Stimulated activated CD8-positive, alpha-beta memory T cell treated with anti-CD3 and anti-CD28 coated beads, Interleukin-12 subunit alpha, Interleukin-12 subunit beta, amount 100 ng/mL, for 4 hours (primary cell): Measurements from ENCODE around the gene ZFP62.

Experiments
- DNase-seq: peaks from one replicate; pipeline ENCODE4 v3.0.0-alpha.2; 2020; ENCODE audit warnings: low read depth

Gene ZFP62

DNA sequence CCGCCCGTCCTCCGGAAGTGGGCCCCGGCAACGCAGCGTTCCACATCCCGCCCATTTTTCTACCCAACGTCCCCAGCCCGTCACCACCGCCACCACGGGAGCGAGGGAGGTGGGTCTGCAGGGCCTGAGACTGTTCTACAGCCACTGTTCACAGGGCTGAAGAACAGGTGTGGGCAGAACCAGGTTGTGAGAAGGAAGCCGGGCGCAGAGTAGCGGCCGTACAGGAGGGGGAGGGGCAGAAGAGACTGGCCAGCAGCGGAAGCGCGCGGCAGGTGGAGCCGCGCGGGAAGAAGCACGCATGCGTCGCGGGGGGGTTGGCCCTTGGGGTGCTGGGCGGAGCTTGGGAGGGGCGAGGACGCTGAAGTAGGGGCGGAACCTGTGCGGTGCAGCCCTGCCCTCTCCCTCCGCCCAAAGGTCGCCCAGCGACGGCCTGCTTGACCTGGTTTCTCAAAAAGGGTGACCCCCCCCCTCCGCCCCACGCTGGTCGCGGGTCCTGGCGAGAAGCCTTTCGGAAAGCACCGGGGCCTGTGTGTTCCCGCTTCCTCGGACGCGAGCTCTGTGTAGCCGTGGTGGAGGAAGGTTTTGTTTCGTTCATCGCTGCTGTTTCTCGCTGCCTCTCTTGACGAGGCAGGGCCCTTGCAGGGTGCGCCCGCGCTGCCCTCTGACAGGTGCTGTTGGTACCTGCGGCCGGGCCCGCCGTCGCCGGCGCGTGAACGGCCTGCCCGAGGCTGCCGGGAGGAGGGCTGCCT, 50.7 kb downstream of the ZFP62 start:
- DNase-seq = peak; percentile 94

DNA sequence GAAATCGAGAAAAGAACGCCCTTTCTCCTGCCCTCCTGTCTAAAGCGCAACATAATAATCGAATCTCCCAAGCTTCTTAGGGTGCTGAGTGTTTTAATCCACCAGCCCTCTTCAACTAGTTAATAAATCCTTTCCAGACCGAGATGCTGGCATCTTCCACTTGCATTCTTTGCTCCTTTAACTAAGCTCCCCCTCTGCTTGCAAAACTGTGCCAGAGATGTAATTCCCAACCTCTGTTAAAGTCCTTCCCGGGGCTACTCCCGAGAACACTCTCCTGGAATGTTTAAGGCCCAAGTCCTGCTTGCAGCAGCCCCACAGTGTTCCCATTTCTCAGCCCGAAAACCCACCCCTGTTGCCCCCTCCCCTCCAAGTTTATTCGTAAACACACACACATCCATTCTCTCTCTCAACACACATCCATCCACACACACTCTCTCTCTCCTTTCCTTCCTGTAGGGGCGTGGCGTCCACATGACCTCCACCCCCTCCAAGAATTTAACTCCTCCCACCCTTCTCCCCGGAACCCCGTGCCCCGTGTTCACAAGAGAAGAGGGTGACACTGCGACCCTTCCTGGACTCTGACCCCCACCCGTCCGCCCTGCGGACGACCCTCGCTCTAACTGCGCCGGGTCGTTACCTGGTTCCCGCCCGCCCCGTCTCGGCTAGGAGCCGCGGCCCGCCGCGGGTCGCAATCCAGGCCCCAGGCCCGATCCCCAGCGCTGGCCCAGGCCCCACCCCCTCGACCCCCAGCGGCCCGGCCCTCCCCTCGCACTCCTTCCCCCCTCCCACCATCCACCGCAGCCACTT, 51.5 kb downstream of the ZFP62 start:
- no peak for DNase-seq

GRCh38 chr5:180808461-180809000, 52.5 kb downstream of the ZFP62 start:
- DNase-seq = no peak

DNA sequence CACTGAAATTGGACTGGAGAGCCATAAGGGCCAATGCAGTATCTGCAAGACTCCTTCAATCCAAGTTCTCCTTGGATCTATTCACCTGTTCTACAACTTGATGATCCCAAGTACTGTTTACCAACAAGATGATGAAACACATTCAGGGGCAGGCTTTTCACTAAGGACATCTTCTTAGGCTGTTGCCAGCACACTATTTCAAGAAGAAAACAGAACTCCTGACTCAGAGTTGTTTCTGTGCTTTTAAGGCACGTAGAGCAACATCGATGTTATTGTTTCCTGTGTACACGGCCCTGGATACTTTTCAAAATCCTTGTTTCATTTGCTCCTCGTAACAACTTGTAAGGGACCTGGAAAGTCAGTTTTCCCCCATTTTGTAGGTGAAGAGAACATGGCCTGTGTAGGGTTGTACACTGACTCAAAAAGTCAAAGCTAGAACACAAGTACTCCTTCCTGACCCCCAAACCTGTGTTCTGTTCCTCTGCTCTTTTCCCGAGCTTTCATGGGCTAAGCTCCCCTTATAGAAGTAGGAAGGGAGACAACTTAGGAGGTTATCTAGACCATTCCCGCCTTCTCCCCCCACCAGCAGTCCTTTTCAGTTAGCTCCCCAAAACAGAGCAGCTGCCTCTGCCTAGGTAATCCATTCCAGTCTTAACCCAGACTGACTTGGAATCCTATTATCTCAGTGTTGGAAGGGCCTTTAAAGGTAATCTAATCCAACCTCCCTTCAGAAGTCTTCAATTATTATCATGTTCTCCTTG, 53.2 kb downstream of the ZFP62 start:
- DNase-seq = no peak

- no peak for DNase-seq
These were observed 54.0 kb downstream of the ZFP62 start for GRCh38 chr5:180807046-180807445.

DNA sequence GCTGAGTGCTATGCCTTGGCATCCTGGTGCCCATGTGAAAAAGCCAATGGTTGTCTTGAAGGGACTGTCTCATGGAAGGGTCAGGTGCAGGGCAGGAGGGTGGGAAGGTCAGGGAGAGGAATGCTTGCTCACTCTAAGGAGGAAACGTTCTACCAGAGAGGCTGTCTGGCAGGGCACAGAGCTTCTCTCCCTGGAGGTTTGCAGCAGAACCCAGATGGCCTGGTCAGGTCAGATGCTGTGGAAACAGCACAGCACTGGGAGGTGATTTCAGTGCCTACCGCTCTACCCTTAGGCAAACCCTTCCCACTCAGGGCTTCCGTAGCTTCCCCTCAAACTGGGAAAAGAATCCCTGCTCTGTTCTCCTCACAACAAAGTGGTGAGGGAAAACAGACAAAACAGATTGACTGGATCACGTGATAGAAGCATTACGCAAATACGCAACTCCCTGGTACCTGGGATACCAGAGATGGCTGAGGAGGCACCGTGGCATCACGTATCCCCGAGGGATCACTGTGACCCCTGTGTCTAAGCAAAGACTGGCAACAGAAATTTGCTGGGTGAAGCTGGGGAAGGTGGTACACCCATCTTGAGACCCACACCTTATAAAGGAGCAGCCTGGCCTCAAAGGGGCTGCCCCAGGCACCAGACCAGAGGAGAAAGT, 54.6 kb downstream of the ZFP62 start:
- no peak for DNase-seq

GRCh38 chr5:180804129-180804618, 56.9 kb downstream of the ZFP62 start:
- peak; percentile 17 for DNase-seq

GRCh38 chr5:180803181-180804128, 57.6 kb downstream of the ZFP62 start:
- peak; percentile 73 for DNase-seq

- DNase-seq = peak; percentile 71
These were observed 58.5 kb downstream of the ZFP62 start, which contains the start of gene MGAT1 for GRCh38 chr5:180802325-180803180. Gene MGAT1, minus strand, starts transcription at chr5:180802806. Its CDS starts 9,835 bp downstream, at chr5:180792971.

- DNase-seq = no peak
These were observed 59.3 kb downstream of the ZFP62 start for GRCh38 chr5:180801596-180802324.

DNA sequence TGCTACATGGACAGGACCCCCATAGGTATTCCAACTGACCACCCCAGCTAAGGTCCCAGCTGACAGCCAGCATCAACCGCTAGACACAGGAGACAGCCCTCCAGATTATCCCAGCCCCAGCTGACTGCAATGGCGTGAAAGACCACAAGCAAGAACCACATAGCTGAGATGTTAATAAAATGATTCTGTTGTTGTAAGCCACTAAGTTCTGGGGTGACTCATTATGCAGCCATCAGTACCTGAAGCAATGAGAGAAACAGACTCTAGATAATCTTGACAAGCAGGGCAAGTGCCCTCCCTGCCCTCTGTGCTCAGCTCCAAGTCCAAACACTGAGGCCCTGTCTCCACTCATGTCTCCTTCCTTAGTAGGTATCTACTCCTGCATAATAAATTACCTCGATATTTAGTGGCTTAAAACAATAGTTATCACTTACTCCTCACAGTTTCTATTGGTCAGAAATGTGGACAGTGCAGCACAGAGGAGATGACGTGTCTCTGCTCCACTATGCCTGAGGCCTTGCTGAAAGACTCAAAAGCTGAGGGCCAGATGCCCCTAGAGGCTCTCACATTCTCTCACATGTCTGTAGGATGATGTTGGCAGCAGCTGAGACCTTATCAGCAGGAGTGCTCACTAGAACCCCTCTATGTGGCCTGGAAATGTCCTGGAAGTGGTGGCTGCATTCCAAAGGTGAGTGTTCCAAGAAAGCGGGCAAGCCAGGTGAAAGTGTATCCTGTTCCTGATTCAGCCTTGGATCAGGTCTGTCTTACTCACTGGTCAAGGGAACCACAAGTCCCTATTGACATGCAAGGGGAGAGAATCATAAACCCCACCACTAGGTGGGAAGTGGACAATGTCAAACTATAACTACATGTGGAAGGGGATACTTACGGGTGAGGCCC, 60.9 kb downstream of the ZFP62 start:
- DNase-seq = no peak

- no peak for DNase-seq
These were observed 61.9 kb downstream of the ZFP62 start for GRCh38 chr5:180799194-180799593.

DNA sequence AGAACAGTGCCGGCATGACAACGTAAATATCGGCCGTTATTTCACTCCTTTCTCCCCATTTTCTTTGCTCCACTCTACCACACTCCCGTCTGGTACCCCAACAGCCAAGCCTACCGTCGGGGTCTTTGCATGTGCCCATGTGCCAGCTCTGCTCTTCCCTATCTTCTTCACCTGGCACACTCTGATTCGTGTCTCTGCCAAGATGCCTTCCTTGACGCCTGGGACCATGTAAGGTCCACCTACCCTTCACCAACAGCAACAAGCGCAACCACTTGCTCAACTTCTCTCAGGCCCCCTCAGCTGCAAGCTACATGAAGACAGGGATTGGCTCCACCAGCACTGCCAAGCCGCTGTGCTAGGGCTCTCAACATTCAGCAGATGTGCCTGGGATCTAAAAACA, 62.9 kb downstream of the ZFP62 start:
- DNase-seq = no peak
